Superior temporal gyrus (tissue), 1 donor: ENCODE measurements around the gene RABGAP1L.

Experiments used
- DNase-seq: peaks from one replicate; pipeline ENCODE4 v3.0.0-alpha.2; 2016; ENCODE audit errors: extremely low spot score

RABGAP1L gene

DNA sequence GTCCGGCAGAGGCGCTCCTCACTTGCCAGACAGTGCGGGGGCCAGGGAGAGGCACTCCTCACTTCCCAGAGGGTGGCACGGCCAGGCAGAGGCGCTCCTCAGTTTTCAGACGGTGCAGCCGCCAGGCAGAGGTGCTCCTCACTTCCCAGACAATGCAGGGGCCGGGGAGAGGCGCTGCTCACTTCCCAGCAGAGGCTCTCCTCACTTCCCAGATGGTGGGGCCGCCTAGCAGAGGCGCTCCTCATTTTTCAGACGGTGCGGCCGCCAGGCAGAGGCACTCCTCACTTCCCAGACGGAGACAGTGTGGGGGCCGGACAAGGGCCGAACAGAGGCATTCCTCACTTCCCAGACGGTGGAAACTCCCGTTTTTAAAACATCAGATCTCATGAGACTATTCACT lies 602.0 kb downstream of the RABGAP1L start:
- no peak for DNase-seq

DNA sequence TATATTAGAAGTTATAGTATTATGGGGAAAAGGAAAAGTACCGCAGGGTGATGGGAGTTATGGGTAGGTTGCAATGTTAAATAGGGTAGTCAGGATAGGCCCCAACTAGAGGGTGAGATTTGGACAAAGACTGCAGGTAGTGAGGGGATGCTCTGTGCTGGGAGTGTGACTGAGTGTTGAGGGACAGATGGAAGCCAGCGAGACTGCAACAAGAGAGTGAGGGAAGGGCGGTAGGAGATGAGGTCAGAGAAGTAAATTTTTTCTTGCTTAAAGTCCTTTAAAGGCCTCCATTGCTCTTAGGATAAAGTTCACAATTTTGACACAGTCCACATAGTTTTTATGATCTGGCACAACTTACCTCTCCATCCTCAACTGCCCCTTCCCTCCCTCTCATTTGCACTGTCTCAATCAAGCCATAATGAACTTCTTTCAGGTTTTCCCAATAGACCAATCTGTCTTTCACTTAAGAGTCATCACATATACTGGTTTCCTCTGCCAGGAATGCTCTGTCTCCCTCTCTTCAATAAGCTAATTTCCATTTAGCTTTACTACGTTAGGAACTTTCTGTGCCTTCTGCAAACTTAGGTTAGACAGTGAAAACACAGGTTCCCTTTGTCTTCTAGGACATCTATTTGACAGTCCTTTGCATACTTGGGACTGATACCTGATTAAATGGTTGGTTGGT lies 602.7 kb downstream of the RABGAP1L start:
- DNase-seq, result no peak

GRCh38 chr1:174764191-174764590 lies 604.9 kb downstream of the RABGAP1L start:
- no peak for DNase-seq

DNA sequence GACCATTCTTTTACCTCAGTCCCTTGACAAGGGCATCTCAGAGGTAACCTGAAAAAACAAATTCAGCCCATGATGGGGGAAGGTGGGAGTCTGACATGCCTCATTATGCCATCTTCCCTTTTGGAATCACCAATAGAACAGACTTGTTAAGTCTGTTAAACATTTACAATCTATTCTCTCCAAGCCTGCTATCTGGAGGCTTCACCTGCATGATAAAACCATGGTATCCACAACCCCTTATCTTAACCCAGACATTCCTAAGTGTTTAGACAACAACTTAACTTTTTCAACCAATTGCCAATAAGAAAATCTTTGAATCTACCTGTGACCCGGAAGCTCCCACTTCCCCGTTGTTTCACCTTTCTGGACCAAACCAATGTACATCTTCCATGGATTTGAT lies 607.4 kb downstream of the RABGAP1L start:
- DNase-seq, result no peak

- DNase-seq, result no peak
Measured at GRCh38 chr1:174768516-174768915, 609.2 kb downstream of the RABGAP1L start.

- DNase-seq, result no peak
Measured at GRCh38 chr1:174768949-174769348, 609.6 kb downstream of the RABGAP1L start.

DNA sequence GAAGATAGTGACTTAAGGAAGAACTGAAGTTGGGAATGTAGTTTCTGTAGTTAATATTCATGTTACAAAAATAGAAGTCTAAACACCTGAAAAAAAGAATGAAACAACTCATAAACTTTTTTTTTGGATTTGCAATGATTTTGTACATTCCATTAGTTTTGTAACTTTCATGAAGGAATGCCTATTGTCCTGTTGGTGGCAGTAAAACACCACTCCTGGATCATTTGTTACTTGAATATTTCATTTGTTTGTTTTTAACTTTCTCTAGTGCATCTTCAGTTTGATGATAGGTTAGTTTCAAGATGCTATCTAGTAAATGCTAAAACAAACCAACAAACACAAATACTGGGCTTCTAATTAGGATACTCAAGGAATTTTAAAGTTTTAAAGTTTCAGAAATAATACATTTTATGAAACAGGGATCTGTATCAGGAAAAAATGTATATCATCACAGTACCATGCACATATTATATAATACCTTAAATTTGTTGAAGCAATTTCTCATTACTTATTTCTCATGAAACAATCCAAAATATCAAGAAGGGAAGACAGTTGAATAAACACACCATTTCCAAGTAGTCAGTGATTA lies 610.7 kb downstream of the RABGAP1L start:
- peak; percentile 87 for DNase-seq

GRCh38 chr1:174775621-174776020 lies 616.3 kb downstream of the RABGAP1L start:
- no peak for DNase-seq

DNA sequence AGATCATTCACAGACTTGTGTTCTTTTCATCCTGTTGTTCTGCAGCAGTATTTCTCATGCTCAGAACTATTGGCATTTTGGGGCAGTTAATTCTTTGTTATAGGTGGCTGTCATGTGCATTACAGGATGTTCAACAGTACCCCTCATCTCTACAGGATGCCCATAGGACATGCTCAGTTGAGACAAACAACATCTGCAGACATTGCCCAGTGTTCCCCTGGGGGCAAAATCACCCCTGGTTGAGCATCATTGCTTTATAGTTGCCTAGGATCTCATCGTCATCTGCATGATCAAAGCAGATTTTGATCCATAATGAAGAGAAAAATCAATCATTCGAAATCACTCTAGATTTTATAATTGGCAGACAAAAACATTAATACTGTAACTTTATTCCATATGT lies 617.9 kb downstream of the RABGAP1L start:
- no peak for DNase-seq

DNA sequence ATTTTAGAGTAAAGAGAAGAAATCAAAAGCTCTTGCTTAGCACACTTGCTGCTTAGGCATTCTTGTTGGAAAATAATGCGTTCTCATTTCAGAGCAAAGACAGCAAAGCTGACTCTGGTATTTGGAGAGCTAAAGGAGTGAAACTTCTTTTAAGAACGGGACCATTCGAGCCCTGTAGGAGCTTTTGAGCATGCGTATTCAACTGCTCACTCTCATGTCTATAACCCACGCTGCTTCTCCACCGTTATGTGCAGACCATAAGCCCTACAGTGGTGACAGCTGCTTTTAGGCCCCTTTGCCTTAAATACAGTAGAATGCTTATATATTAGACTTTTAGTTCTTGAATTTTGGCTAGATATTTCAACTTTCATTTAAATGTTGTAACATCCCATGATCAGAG lies 626.2 kb downstream of the RABGAP1L start:
- no peak for DNase-seq

DNA sequence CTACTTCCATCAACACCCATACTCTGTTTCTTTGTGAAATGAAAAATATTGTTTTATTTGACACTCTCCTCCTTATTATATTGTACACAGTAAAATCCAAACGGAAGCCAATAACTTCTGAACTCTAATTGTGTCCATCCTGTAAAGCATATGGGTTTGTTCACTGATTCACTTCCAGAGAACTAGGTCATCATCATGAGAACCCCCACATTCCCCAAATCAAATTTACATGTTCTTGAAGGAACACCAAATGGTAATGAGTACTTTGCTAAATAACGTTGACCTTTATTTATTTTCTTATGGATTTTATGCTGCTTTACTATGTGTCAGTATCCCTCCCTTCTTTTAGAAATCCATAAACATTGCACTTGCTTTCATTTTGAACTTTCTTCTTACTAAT lies 627.0 kb downstream of the RABGAP1L start:
- DNase-seq, result no peak

- DNase-seq, result no peak
Measured at GRCh38 chr1:174786760-174787159, 627.4 kb downstream of the RABGAP1L start.

DNA sequence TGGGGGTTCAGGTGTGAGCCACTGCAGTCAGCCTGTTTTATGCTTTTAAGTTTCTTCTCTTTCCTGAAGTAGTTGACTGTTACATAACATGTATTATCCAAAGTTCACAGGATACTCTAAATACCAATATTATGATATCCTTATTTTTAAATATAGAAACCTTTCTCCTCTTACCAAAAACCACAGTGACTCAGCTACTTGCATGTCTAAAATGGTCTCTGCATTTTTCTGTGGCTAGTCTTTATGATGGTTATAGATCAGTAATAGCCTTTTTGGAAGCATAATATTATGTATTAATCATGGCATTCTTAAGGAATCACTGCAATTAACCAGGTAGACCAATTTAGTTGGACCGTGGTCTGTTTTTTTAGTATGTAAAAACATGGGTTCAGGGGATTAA lies 629.7 kb downstream of the RABGAP1L start:
- DNase-seq, result no peak

- DNase-seq, result no peak
Measured at GRCh38 chr1:174789399-174789798, 630.1 kb downstream of the RABGAP1L start.

- DNase-seq, result no peak
Measured at GRCh38 chr1:174791863-174792262, 632.5 kb downstream of the RABGAP1L start.

- DNase-seq, result no peak
Measured at GRCh38 chr1:174794861-174795260, 635.5 kb downstream of the RABGAP1L start.

DNA sequence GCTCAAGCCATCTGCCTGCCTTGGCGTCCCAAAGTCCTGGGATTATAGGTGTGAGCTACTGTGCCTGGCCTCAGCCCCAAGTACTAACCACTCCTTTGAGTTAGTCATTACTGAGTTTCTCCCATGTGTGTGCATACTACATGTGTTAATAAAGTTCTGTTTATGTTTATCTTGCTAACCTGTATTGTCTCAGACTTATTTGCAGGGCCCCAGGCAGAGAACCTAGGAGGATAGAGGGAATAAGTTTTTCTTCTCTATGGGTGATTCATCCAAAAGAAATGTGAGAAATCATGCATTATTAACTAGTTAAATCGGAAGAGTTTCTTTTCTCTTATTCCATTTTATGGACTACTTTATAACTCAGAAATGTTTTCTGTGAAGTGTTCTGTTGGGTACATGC lies 636.5 kb downstream of the RABGAP1L start:
- DNase-seq, result no peak

DNA sequence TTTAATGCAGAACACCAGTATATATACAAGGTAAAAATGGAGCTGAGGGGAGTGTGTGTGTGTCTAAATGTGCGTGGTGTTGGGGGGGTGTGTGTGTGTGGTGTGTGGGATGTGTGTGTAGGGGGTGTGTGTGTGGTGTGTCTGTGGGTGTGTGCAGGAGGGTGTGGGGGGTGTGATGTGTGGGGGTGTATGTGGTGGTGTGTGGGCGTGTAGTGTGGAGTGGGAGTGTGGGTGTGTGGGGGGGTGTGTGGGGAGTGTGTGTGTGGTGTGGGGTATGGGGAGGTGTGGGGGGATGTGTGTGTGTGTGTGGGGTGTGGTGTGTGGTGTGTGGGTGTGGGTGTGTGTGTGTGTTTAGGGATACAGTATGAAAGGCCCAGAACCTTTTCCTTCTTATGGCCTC lies 638.1 kb downstream of the RABGAP1L start:
- DNase-seq, result no peak

DNA sequence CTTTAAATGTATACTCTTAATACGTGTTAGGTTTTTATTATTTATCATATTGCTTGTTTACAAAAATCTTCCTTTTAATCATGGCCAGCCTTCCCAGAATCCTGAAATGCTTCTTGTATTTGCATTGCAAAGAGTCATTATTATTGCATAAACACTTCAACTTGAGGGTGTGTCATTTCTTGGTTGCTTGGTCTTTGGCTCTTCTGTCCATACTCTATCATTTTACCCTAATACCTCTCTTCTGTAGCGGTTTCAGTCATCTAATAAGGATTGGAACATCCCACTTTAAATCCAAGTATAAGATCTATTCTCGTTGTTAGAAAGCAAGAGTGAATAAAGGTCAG lies 639.8 kb downstream of the RABGAP1L start:
- no peak for DNase-seq

GRCh38 chr1:174800216-174800851 lies 641.0 kb downstream of the RABGAP1L start:
- peak; percentile 75 for DNase-seq

DNA sequence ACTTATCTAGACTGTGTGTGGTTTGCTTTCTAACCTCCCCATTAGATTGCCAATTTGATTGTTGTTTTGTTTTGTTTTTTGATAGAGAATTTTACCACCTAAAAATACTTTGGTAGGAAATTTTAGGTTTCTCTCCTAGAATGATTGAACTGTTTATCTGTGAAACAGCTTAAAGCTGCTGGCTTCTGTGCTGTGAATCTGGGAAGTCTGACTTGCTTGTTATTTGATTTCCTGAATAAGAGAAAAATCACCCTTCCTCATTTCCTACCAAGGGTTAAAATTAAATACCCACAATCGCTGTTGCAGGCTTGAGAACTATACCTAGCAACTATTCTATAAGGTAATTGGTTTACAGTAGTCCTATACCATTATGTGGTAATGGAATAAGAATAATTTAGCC lies 641.6 kb downstream of the RABGAP1L start:
- DNase-seq, result peak; percentile 75

- no peak for DNase-seq
Measured at GRCh38 chr1:174809755-174810280, 650.5 kb downstream of the RABGAP1L start.

DNA sequence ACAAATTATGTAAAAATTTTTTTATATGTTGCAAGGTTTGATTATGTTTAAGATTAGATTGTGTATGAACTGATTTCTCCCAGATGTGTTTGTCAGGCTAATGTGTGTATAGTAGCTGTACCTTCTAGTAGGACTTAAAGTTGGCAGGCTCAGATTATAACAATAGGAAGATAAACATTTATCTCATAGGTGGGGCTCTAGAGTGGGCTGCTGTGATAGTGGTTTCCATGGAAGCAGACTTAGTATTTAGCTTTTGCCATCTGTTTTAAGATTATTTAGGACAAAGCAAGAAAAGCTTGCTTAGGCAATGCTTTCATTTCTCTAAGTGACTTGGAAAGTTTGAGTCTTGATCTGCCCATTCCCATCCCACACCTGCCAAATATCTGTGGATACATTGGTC lies 652.7 kb downstream of the RABGAP1L start:
- DNase-seq, result no peak
